Muscle layer of colon (tissue), 2 donors: Measurements from ENCODE around the gene COA8.
A peak's percentile ranks its signal among the peaks of the same experiment; 100 is the strongest.

Experiments used
- H3K27ac ChIP-seq: one replicate; pipeline ENCODE4 v1.7.0; 2013; ENCODE audit warnings: low read depth, mild to moderate bottlenecking, low read length, moderate library complexity
- H3K27me3 ChIP-seq, 2 donors: one replicate each; pipeline ENCODE4 v1.7.0; 2013; ENCODE audit warnings: low read length in 2 of 2, mild to moderate bottlenecking in 2 of 2; ENCODE audit not compliant: insufficient read depth in 2 of 2, control insufficient read depth in 1 of 2
- H3K36me3 ChIP-seq: one replicate; pipeline ENCODE4 v1.7.0; 2013; ENCODE audit warnings: mild to moderate bottlenecking, low read length; ENCODE audit not compliant: insufficient read depth
- H3K4me1 ChIP-seq: one replicate; pipeline ENCODE4 v1.7.0; 2013; ENCODE audit warnings: mild to moderate bottlenecking, low read length; ENCODE audit not compliant: insufficient read depth
- H3K4me3 ChIP-seq, 2 donors: one replicate each; pipeline ENCODE4 v1.7.0; 2013; ENCODE audit warnings: low read length in 2 of 2, low read depth in 1 of 2, mild to moderate bottlenecking in 1 of 2, moderate library complexity in 1 of 2
- H3K9ac ChIP-seq: one replicate; pipeline ENCODE4 v1.7.0; 2013; ENCODE audit warnings: low read length
- H3K9me3 ChIP-seq: one replicate; pipeline ENCODE4 v1.7.0; 2013; ENCODE audit warnings: mild to moderate bottlenecking, low read length
- donor health status: abdominal sarcoma.
- donor health status: Adenocarcinoma of cecum.

COA8 gene

GRCh38 chr14:103541709-103542604, 20.8 kb upstream of the COA8 start:
- Histone ChIP-seq H3K27ac (peak overlapping the region; percentile 59), H3K9ac (peak overlapping the region; percentile 4), H3K4me1 (peaks cover 79% of the 10 kb centered on the region), H3K4me3 (peak overlapping the region in 1 of 2 donors; percentile 31), H3K36me3 (no peaks in the 10 kb centered on the region), H3K27me3 (no peaks in the 10 kb centered on the region), H3K9me3 (no peaks in the 10 kb centered on the region)

GRCh38 chr14:103542605-103543088, 20.1 kb upstream of the COA8 start:
- Histone ChIP-seq H3K27ac (peak overlapping the region; percentile 59), H3K9me3 (no peaks in the 10 kb centered on the region), H3K9ac (peak overlapping the region; percentile 4), H3K36me3 (no peaks in the 10 kb centered on the region), H3K4me1 (peaks cover 82% of the 10 kb centered on the region), H3K27me3 (no peaks in the 10 kb centered on the region), H3K4me3 (peak overlapping the region in 1 of 2 donors; percentile 31)

GRCh38 chr14:103543140-103543539, 19.6 kb upstream of the COA8 start:
- Histone ChIP-seq H3K36me3 (no peaks in the 10 kb centered on the region), H3K27me3 (no peaks in the 10 kb centered on the region), H3K4me3 (no peak overlapping the region), H3K9me3 (no peaks in the 10 kb centered on the region), H3K9ac (no peak overlapping the region), H3K4me1 (peaks cover 86% of the 10 kb centered on the region), H3K27ac (peak overlapping the region; percentile 59)

GRCh38 chr14:103543721-103544387, 18.9 kb upstream of the COA8 start:
- Histone ChIP-seq H3K4me3 (peak overlapping the region in 1 of 2 donors; percentile 35), H3K27me3 (no peaks in the 10 kb centered on the region), H3K9ac (no peak overlapping the region), H3K27ac (peak overlapping the region; percentile 59), H3K4me1 (peaks cover 86% of the 10 kb centered on the region), H3K9me3 (no peaks in the 10 kb centered on the region), H3K36me3 (no peaks in the 10 kb centered on the region)

GRCh38 chr14:103544388-103545218, 18.2 kb upstream of the COA8 start:
- peaks cover 87% of the 10 kb centered on the region for H3K4me1 ChIP-seq
- no peak overlapping the region for H3K4me3 ChIP-seq
- H3K36me3 ChIP-seq, result no peaks in the 10 kb centered on the region
- peak overlapping the region; percentile 62 for H3K27ac ChIP-seq
- no peaks in the 10 kb centered on the region for H3K27me3 ChIP-seq
- no peaks in the 10 kb centered on the region for H3K9me3 ChIP-seq
- no peak overlapping the region for H3K9ac ChIP-seq

GRCh38 chr14:103545219-103545914, 17.4 kb upstream of the COA8 start:
- H3K9me3 ChIP-seq, result no peaks in the 10 kb centered on the region
- H3K27ac ChIP-seq, result peak overlapping the region; percentile 62
- no peak overlapping the region for H3K9ac ChIP-seq

GRCh38 chr14:103545915-103546651, 16.7 kb upstream of the COA8 start:
- H3K27me3 ChIP-seq, result no peaks in the 10 kb centered on the region
- no peaks in the 10 kb centered on the region for H3K9me3 ChIP-seq
- H3K4me3 ChIP-seq, result no peak overlapping the region
- H3K4me1 ChIP-seq, result peaks cover 89% of the 10 kb centered on the region
- H3K27ac ChIP-seq, result peak overlapping the region; percentile 43
- no peaks in the 10 kb centered on the region for H3K36me3 ChIP-seq
- no peak overlapping the region for H3K9ac ChIP-seq

More at GRCh38 chr14:103545219-103545914, 17.4 kb upstream of the COA8 start:
- Histone ChIP-seq H3K4me1 (peaks cover 89% of the 10 kb centered on the region), H3K36me3 (no peaks in the 10 kb centered on the region), H3K27me3 (no peaks in the 10 kb centered on the region), H3K4me3 (no peak overlapping the region)

- Histone ChIP-seq H3K4me1 (peaks cover 87% of the 10 kb centered on the region), H3K27ac (peak overlapping the region; percentile 28), H3K4me3 (no peak overlapping the region), H3K9ac (no peak overlapping the region), H3K9me3 (no peaks in the 10 kb centered on the region), H3K27me3 (no peaks in the 10 kb centered on the region), H3K36me3 (no peaks in the 10 kb centered on the region)
Measured at GRCh38 chr14:103546652-103547454, 15.9 kb upstream of the COA8 start.

GRCh38 chr14:103547455-103547940, 15.3 kb upstream of the COA8 start:
- Histone ChIP-seq H3K27me3 (no peaks in the 10 kb centered on the region), H3K9me3 (no peaks in the 10 kb centered on the region), H3K27ac (no peak overlapping the region), H3K4me3 (no peak overlapping the region), H3K36me3 (no peaks in the 10 kb centered on the region), H3K9ac (no peak overlapping the region), H3K4me1 (peaks cover 87% of the 10 kb centered on the region)
